ENCODE results near the gene GRIN3A.
"Not testable (repeated sequence)": the region's sequence is repeated elsewhere in the genome, so short reads cannot be mapped to it uniquely, and the experiment has no call there.

Gene GRIN3A

GRCh38 chr9:101585740-101586139 lies 152.7 kb downstream of the GRIN3A start:
- in situ Hi-C loops (cut with MboI; ENCODE audit: low sequenced_read_pairs), result no loop called here

- in situ Hi-C loops (cut with MboI; ENCODE audit: low sequenced_read_pairs), result no loop called here
Measured at GRCh38 chr9:101582553-101582952, 155.9 kb downstream of the GRIN3A start.

- in situ Hi-C loops (cut with MboI; ENCODE audit: low sequenced_read_pairs), result no loop called here
Measured at GRCh38 chr9:101579711-101580545, 158.5 kb downstream of the GRIN3A start.

GRCh38 chr9:101578378-101578777 lies 160.1 kb downstream of the GRIN3A start:
- in situ Hi-C loops (cut with MboI; ENCODE audit: low sequenced_read_pairs), result no loop called here

GRCh38 chr9:101574731-101575333 lies 163.6 kb downstream of the GRIN3A start:
- in situ Hi-C loops (cut with MboI; ENCODE audit: low sequenced_read_pairs), result no loop called here

- in situ Hi-C loops (cut with MboI; ENCODE audit: low sequenced_read_pairs), result no loop called here
Measured at GRCh38 chr9:101572316-101572715, 166.1 kb downstream of the GRIN3A start.

GRCh38 chr9:101571114-101571513 lies 167.3 kb downstream of the GRIN3A start:
- in situ Hi-C loops (cut with MboI; ENCODE audit: low sequenced_read_pairs), result no loop called here

- in situ Hi-C loops (cut with MboI; ENCODE audit: low sequenced_read_pairs), result no loop called here
Measured at GRCh38 chr9:101569741-101570501, 168.5 kb downstream of the GRIN3A start.

GRCh38 chr9:101567725-101568350 lies 170.6 kb downstream of the GRIN3A start:
- in situ Hi-C loops (cut with MboI; ENCODE audit: low sequenced_read_pairs), result no loop called here

- in situ Hi-C loops (cut with MboI; ENCODE audit: low sequenced_read_pairs), result no loop called here
Measured at GRCh38 chr9:101566904-101567724, 171.3 kb downstream of the GRIN3A start.

GRCh38 chr9:101564252-101564651 lies 174.2 kb downstream of the GRIN3A start:
- in situ Hi-C loops (cut with MboI; ENCODE audit: low sequenced_read_pairs), result no loop called here

- in situ Hi-C loops (cut with MboI; ENCODE audit: low sequenced_read_pairs), result no loop called here
Measured at GRCh38 chr9:101562966-101563365, 175.5 kb downstream of the GRIN3A start.

GRCh38 chr9:101561740-101562139 lies 176.7 kb downstream of the GRIN3A start:
- in situ Hi-C loops (cut with MboI; ENCODE audit: low sequenced_read_pairs), result no loop called here

- in situ Hi-C loops (cut with MboI; ENCODE audit: low sequenced_read_pairs), result not testable (repeated sequence)
Measured at GRCh38 chr9:101549472-101550098, 188.9 kb downstream of the GRIN3A start.

- in situ Hi-C loops (cut with MboI; ENCODE audit: low sequenced_read_pairs), result no loop called here
Measured at GRCh38 chr9:101543098-101543735, 195.2 kb downstream of the GRIN3A start.

- in situ Hi-C loops (cut with MboI; ENCODE audit: low sequenced_read_pairs), result no loop called here
Measured at GRCh38 chr9:101540069-101540468, 198.4 kb downstream of the GRIN3A start.

GRCh38 chr9:101536938-101537337 lies 201.5 kb downstream of the GRIN3A start:
- in situ Hi-C loops (cut with MboI; ENCODE audit: low sequenced_read_pairs), result no loop called here

GRCh38 chr9:101536351-101536750 lies 202.1 kb downstream of the GRIN3A start:
- in situ Hi-C loops (cut with MboI; ENCODE audit: low sequenced_read_pairs), result no loop called here

Measured in HL-60/S4 (cell line).